ENCODE measurements around the gene BRME1.

BRME1 gene

DNA sequence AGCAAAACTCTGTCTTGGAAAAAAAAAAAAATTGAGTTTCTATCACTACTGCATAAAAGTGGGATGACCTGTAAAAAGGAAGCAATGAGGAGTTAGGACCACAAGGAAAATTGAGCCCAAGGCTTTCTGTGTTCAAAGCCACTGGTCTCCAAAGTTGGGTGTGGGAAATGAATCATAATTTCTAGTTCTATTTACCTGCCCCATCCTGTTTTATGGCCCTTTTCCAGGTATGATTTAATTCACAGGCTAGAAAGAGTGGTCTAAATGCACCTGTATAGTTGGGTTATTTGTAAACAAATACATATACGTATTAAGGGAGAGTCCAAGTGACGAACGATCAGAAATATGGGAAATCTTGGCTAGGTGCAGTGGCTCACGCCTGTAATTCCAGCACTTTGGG lies 40.5 kb upstream of the BRME1 start:
- H3K4me3 ChIP-seq (ENCODE audit: control insufficient read depth, low read depth, low read length), result no peak overlapping the region
- TF ChIP-seq, protein P1, sequence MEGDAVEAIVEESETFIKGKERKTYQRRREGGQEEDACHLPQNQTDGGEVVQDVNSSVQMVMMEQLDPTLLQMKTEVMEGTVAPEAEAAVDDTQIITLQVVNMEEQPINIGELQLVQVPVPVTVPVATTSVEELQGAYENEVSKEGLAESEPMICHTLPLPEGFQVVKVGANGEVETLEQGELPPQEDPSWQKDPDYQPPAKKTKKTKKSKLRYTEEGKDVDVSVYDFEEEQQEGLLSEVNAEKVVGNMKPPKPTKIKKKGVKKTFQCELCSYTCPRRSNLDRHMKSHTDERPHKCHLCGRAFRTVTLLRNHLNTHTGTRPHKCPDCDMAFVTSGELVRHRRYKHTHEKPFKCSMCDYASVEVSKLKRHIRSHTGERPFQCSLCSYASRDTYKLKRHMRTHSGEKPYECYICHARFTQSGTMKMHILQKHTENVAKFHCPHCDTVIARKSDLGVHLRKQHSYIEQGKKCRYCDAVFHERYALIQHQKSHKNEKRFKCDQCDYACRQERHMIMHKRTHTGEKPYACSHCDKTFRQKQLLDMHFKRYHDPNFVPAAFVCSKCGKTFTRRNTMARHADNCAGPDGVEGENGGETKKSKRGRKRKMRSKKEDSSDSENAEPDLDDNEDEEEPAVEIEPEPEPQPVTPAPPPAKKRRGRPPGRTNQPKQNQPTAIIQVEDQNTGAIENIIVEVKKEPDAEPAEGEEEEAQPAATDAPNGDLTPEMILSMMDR (IDR thresholded peaks at IDR 0.05; ENCODE audit: control insufficient read depth, insufficient read depth, low read depth, low read length, missing control alignments), result no peak
- no peak for DNase-seq (ENCODE audit: low read depth)

DNA sequence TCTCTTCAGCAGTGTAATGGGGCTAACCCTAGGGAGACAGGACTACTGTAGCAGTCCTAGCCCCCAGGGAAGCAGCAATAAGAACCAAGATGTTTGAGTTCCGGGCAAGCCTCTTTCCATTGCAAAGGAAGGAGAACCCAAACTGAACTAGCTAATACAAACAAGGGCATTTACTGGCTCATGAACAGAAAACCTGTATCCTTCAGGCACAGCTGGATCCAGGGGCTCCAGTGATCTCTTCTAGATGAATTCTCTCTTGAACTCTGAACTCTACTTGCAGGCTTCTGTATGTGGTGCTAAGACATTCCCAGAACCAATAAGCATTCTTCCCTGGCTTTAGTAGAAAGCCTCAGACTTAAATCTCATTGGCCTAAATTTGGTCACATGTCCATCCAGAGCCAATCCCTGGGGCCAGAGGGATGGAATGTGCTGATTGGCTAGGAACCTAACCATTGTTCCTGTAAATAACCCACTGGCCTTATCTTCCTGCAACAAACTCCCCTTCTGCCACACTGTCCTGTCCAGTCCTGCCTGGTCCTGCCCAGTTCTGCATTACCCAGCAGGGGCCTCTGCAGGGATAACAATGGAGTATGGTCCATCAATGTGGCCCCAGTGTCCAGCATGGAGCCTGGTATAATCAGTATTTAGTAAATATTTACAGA lies 36.2 kb upstream of the BRME1 start:
- no peak for DNase-seq (ENCODE audit: low read depth)
- H3K4me3 ChIP-seq (ENCODE audit: control insufficient read depth, low read depth, low read length), result no peak overlapping the region
- TF ChIP-seq, protein P1 (IDR thresholded peaks at IDR 0.05; ENCODE audit: control insufficient read depth, insufficient read depth, low read depth, low read length, missing control alignments), result no peak

DNA sequence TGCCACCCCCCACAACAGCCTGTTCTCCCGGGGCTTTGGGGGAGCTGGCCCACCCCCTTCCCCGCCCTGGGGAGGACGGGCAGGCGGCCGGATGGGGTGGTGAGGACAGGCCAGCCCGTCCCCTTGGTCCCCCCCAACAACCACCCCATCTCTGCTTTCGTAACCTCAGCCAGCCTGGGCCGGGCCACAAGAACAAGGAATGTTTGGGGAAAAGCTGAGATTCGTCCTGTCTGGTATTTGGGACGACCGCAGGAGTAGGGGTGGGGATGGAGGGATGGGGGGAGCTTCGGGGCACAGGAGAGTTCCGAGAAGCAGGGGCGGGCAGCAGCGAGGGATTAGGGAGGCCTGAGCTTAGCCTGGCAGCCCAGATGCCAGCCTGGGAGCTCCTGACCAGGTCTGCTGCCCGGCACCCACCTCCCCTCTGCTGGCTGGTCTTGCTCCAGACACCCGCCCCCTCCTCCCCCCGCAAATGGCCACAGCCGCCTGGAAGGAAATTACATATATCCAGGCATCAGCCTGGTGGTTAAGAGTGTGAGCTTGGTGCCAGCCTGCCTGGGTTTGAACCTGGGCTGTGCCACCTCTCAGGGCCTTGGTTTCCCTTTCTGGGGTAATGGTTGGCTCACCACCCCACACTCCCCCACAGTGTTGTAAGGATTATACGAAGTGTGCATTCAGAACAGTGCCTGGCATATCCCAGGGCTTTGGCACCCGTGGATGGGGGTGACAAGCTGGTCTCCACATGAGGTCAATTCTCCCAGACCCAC lies 32.6 kb upstream of the BRME1 start, which contains the start of gene PODNL1:
Gene PODNL1, minus strand, starts transcription at position 117 of the 764 bp plus-strand sequence. CDS start 236 bp downstream, outside the sequence.
- peak; percentile 51 for DNase-seq (ENCODE audit: low read depth)
- TF ChIP-seq, protein P1 (IDR thresholded peaks at IDR 0.05; ENCODE audit: control insufficient read depth, insufficient read depth, low read depth, low read length, missing control alignments), result no peak

DNA sequence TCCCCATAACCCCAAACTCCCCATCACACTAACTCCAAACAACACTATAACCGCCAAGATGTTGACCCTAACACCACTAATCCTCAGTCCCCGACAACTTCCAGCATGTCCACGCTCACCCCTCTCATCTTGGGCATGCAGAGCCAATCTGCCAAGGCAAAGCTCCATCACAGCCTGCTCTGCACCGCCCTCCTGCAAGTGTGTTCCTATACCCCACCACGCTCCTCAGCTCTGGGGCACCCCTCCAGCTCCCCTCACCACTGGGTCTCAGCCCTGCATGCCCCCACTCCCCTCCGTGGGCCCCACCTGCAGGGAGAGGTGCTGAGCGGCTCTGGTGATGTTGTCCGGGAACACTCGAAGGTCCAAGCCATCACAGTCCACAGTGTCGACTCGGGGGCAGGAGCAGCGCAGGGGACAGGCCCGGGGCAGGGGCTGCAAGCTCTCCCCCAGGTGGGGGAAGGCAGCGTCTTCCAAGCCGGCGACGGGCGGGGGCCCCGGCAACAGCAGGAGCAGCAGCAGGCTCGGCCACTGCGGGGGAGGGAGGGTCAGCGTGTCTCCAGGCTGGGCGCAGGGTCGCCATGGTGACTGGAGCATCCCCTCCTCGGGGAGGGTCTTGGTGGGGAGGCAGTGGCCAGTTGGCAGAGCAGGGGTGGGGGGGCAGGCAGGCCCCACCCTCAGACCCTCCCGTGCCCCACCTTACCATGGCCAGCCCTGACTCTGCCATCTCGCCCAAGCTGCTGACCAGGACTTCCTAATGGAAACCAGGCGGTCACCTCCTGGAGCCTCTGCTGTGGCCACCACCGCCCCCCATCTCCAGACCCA lies 31.8 kb upstream of the BRME1 start:
- peak overlapping the region; percentile 58 for H3K4me3 ChIP-seq (ENCODE audit: control insufficient read depth, low read depth, low read length)
- TF ChIP-seq, protein P1 (IDR thresholded peaks at IDR 0.05; ENCODE audit: control insufficient read depth, insufficient read depth, low read depth, low read length, missing control alignments), result no peak
- DNase-seq (ENCODE audit: low read depth), result no peak

More for the DNA sequence above, 32.6 kb upstream of the BRME1 start, which contains the start of gene PODNL1:
- H3K4me3 ChIP-seq (ENCODE audit: control insufficient read depth, low read depth, low read length), result peak within 1 kb of the TSS; percentile 58

DNA sequence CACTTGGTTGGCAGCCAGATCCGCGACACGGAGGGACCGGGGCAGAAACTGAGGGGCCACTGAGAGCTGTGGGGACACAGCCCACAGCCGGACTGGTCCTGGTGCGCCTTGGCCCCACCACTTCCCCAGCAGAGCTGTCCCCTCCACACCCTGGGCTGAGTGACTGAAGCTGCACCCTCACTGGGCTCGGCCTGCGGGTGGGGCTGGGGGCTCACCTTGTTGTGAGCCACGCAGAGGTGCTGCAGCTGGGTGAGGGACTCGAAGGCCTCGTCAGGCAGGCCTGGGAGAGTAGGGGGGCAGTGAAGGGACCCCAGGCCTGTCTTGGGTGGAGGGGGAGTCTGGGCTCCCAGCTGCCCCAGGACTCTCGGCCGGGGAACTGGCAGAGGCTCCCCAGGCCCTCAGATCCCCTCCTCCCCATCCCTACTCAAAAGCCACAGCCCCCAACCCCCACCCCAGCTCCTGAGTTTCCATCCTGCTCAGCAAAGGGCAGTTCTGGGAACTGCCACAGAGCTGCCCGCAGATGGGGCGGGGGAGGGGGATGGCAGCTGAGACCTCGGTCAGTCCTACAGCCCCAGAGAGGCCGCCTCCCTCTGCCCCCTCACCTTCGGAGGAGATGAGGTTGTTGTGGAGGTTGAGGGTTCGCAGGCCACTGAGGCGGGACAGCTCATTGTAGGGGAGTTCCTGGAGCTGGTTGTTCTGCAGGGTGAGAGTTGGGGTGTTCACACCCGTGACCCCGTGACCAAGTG lies 30.0 kb upstream of the BRME1 start:
- no peak for DNase-seq (ENCODE audit: low read depth)
- TF ChIP-seq, protein P1 (IDR thresholded peaks at IDR 0.05; ENCODE audit: control insufficient read depth, insufficient read depth, low read depth, low read length, missing control alignments), result no peak
- H3K4me3 ChIP-seq (ENCODE audit: control insufficient read depth, low read depth, low read length), result no peak overlapping the region

DNA sequence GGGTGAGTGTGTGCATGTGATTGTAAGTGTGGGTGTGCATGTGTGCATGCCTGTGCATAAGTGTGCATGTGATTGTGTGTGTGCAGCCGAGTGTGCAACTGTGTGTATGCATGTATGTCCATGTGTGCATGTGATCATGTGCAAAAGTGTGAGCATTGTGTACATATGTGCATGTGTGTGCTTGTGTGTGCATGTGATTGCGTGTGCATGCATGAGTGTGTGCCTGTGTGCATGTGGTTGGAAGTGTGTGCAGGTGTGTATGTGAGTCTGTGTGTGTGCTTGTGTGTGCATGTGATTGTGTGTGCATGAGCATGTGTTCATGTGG lies 28.8 kb upstream of the BRME1 start:
- TF ChIP-seq, protein P1 (IDR thresholded peaks at IDR 0.05; ENCODE audit: control insufficient read depth, insufficient read depth, low read depth, low read length, missing control alignments), result no peak
- H3K4me3 ChIP-seq (ENCODE audit: control insufficient read depth, low read depth, low read length), result no peak overlapping the region
- DNase-seq (ENCODE audit: low read depth), result no peak
